WI38 (cell line): ENCODE measurements around the gene ZDHHC6.
"Not testable (repeated sequence)": the region's sequence is repeated elsewhere in the genome, so short reads cannot be mapped to it uniquely, and the experiment has no call there.

ENCODE experiments used
- H3K4me3 ChIP-seq: 2 replicates; pipeline ENCODE4 v1.5.1; 2011; ENCODE audit warnings: low read depth, mild to moderate bottlenecking, control low read depth, low read length
- TF ChIP-seq, protein P1 (sequence below): IDR thresholded peaks from 2 replicates; pipeline ENCODE4 v1.5.1; 2012; ENCODE audit warnings: low read depth, mild to moderate bottlenecking, control low read depth, low read length

Gene ZDHHC6

DNA sequence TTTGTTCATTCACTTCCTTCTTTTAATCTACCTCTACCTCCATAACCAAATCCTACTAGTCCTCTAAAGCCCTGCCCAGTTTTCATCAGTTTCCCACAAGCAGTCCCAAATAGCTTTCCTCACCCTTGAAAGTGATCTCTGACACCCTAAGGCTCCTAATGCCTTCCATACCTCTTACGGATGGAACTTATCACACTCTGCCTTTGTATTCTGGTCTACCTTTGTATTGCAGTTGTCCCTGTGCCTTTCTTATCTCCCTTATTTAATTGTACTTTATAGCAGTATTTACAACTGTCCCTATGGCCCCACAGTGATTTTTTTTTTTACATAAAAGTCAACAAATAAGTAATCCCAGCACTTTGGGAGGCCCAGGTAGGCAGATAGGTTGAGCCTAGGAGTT, 39.0 kb downstream of the ZDHHC6 start:
- H3K4me3 ChIP-seq: no peak overlapping the region
- TF ChIP-seq, protein P1, sequence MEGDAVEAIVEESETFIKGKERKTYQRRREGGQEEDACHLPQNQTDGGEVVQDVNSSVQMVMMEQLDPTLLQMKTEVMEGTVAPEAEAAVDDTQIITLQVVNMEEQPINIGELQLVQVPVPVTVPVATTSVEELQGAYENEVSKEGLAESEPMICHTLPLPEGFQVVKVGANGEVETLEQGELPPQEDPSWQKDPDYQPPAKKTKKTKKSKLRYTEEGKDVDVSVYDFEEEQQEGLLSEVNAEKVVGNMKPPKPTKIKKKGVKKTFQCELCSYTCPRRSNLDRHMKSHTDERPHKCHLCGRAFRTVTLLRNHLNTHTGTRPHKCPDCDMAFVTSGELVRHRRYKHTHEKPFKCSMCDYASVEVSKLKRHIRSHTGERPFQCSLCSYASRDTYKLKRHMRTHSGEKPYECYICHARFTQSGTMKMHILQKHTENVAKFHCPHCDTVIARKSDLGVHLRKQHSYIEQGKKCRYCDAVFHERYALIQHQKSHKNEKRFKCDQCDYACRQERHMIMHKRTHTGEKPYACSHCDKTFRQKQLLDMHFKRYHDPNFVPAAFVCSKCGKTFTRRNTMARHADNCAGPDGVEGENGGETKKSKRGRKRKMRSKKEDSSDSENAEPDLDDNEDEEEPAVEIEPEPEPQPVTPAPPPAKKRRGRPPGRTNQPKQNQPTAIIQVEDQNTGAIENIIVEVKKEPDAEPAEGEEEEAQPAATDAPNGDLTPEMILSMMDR: no peak

GRCh38 chr10:112406806-112407205, 39.9 kb downstream of the ZDHHC6 start:
- H3K4me3 ChIP-seq: not testable (repeated sequence)

- TF ChIP-seq, protein P1: no peak
Observed at GRCh38 chr10:112404617-112405016, 42.1 kb downstream of the ZDHHC6 start.

GRCh38 chr10:112402917-112403316, 43.8 kb downstream of the ZDHHC6 start:
- TF ChIP-seq, protein P1: no peak
- H3K4me3 ChIP-seq: no peak overlapping the region

More at GRCh38 chr10:112404617-112405016, 42.1 kb downstream of the ZDHHC6 start:
- H3K4me3 ChIP-seq: no peak overlapping the region

DNA sequence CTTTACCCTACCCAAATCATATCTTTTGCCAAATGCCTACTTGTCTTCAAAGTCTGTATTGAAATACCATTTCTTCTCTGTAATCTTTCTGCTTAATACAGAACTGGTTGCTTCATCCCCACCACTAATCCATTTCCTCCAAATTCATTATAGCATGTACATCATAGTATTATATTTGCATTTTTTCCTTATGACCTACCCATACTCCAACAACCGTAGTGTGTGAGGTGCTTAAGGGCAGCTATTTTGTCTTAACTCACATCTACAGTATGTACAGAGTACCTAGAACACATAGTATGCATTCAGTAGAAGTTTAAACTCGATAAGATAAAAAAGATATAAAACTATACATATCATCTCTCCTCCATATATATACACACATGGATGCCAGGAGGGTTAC, 49.1 kb downstream of the ZDHHC6 start:
- TF ChIP-seq, protein P1: no peak
- H3K4me3 ChIP-seq: no peak overlapping the region

GRCh38 chr10:112395809-112396530, 50.7 kb downstream of the ZDHHC6 start:
- TF ChIP-seq, protein P1: no peak
- H3K4me3 ChIP-seq: no peak overlapping the region

- no peak overlapping the region for H3K4me3 ChIP-seq
- TF ChIP-seq, protein P1: no peak
Observed at GRCh38 chr10:112394475-112394875, 52.2 kb downstream of the ZDHHC6 start.

GRCh38 chr10:112393827-112394226, 52.9 kb downstream of the ZDHHC6 start:
- TF ChIP-seq, protein P1: no peak
- H3K4me3 ChIP-seq: no peak overlapping the region
